ENCODE results near the gene ABCA5.

The ABCA5 gene, protein sequence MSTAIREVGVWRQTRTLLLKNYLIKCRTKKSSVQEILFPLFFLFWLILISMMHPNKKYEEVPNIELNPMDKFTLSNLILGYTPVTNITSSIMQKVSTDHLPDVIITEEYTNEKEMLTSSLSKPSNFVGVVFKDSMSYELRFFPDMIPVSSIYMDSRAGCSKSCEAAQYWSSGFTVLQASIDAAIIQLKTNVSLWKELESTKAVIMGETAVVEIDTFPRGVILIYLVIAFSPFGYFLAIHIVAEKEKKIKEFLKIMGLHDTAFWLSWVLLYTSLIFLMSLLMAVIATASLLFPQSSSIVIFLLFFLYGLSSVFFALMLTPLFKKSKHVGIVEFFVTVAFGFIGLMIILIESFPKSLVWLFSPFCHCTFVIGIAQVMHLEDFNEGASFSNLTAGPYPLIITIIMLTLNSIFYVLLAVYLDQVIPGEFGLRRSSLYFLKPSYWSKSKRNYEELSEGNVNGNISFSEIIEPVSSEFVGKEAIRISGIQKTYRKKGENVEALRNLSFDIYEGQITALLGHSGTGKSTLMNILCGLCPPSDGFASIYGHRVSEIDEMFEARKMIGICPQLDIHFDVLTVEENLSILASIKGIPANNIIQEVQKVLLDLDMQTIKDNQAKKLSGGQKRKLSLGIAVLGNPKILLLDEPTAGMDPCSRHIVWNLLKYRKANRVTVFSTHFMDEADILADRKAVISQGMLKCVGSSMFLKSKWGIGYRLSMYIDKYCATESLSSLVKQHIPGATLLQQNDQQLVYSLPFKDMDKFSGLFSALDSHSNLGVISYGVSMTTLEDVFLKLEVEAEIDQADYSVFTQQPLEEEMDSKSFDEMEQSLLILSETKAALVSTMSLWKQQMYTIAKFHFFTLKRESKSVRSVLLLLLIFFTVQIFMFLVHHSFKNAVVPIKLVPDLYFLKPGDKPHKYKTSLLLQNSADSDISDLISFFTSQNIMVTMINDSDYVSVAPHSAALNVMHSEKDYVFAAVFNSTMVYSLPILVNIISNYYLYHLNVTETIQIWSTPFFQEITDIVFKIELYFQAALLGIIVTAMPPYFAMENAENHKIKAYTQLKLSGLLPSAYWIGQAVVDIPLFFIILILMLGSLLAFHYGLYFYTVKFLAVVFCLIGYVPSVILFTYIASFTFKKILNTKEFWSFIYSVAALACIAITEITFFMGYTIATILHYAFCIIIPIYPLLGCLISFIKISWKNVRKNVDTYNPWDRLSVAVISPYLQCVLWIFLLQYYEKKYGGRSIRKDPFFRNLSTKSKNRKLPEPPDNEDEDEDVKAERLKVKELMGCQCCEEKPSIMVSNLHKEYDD (N-terminal part only)

DNA sequence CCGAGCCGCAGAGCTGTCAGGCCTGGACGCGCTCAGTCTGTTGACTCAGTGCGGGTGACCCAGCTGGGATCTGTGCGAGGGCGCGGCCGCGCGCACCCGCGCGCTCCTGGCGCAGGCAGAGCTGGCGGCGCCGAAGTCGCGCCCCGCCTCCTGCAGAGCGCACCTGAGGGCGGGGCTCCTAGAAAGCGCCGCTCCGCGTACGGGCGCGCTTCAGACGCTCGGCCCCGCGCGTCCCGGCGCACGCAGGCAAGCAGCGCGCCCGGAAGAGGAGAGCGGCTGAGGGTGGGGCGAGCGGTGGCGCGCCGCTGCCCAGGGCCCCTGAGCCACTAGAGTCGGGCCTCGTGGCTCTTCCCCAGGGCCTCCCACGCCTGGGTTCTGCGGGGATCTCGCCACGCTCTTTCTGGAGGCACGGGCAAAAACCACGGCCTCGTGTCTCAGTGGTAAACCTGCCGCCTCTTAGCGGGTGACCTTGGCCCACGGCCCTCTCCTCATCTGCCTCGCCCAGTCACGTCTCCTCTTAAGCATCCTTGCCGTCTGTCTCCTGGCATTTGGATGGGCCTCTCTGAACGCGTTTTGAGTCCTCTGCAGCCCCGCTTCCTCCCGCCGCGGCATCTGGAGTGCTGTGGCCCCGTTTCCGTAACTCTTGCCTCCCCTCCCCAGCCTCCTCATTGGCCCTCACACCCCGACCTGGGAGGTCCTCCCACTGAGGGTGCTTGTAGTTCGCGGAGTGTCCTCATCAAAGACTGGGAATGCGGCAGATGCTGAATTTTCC, at the start of gene ABCA5:
Gene ABCA5 (minus strand): TSS at position 74 of the 772 bp plus-strand sequence. CDS start 12,718 bp downstream, outside the sequence.
- Histone ChIP-seq H3K4me1 (ENCODE audit: control insufficient read depth in 1 of 2, insufficient read depth in 2 of 2, low read length in 2 of 2) (peaks cover 0 to 7% of the 10 kb centered on the region in 2 donors), H3K9me3 (ENCODE audit: control insufficient read depth in 1 of 2, low read length in 2 of 2) (no peaks in the 10 kb centered on the region), H3K27ac (ENCODE audit: low read length) (peak within 1 kb of the TSS; percentile 85), H3K4me3 (ENCODE audit: low read depth in 1 of 2, low read length in 2 of 2) (peak within 1 kb of the TSS; percentile 81 to 91), H3K36me3 (ENCODE audit: control insufficient read depth in 1 of 2, insufficient read depth in 2 of 2, low read length in 2 of 2) (no peaks in the 10 kb centered on the region), H3K27me3 (ENCODE audit: low read depth, low read length) (no peaks in the 10 kb centered on the region)

DNA sequence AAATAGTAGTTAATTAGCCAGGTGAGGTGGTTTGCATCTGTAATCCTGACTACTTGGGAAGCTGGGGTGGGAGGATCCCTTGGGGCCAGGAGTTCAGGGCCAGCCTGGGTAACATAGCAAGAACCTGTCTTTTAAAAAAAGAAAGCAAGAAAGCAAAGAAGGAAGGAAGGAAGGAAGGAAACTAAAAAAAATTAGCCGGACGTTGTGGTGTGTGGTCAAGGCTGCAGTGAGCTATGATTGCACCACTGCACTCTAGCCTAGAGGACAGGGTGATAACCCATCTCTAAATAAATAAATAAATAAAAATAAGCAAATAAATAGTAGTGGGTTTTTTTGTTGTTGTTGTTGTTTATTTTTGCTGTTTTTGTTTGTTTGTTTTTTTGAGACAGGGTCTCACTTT, 48.3 kb upstream of the ABCA5 start:
- no peaks in the 10 kb centered on the region for H3K27me3 ChIP-seq (ENCODE audit: low read depth, low read length)
- peaks cover 0 to 2% of the 10 kb centered on the region in 2 donors for H3K9me3 ChIP-seq (ENCODE audit: control insufficient read depth in 1 of 2, low read length in 2 of 2)
- H3K4me1 ChIP-seq (ENCODE audit: control insufficient read depth in 1 of 2, insufficient read depth in 2 of 2, low read length in 2 of 2): no peaks in the 10 kb centered on the region
- H3K4me3 ChIP-seq (ENCODE audit: low read depth in 1 of 2, low read length in 2 of 2): no peak overlapping the region
- H3K36me3 ChIP-seq (ENCODE audit: control insufficient read depth in 1 of 2, insufficient read depth in 2 of 2, low read length in 2 of 2): no peaks in the 10 kb centered on the region
- H3K27ac ChIP-seq (ENCODE audit: low read length): no peak overlapping the region

DNA sequence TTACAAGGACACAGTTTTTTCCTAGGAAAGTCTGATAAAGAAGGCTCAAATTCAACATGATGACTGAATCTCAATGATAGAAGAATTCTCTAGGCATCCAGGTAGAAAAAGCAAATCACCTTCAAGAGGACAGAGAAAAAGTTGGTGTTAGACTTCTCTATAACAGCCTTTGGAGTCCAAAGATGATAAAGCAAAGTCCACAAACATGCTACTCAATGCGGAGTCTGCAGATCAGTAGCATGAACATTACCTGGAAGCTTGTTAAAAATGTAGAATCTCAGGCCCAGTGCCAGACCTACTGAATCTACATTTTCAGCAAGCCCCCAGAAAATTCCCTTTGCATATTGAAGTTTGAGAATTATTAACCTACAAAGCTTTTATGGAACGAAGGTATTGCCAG, 46.1 kb upstream of the ABCA5 start:
- H3K36me3 ChIP-seq (ENCODE audit: control insufficient read depth in 1 of 2, insufficient read depth in 2 of 2, low read length in 2 of 2): no peaks in the 10 kb centered on the region
- H3K9me3 ChIP-seq (ENCODE audit: control insufficient read depth in 1 of 2, low read length in 2 of 2): no peaks in the 10 kb centered on the region
- no peak overlapping the region for H3K4me3 ChIP-seq (ENCODE audit: low read depth in 1 of 2, low read length in 2 of 2)
- H3K27ac ChIP-seq (ENCODE audit: low read length): no peak overlapping the region
- H3K27me3 ChIP-seq (ENCODE audit: low read depth, low read length): no peaks in the 10 kb centered on the region
- H3K4me1 ChIP-seq (ENCODE audit: control insufficient read depth in 1 of 2, insufficient read depth in 2 of 2, low read length in 2 of 2): no peaks in the 10 kb centered on the region

DNA sequence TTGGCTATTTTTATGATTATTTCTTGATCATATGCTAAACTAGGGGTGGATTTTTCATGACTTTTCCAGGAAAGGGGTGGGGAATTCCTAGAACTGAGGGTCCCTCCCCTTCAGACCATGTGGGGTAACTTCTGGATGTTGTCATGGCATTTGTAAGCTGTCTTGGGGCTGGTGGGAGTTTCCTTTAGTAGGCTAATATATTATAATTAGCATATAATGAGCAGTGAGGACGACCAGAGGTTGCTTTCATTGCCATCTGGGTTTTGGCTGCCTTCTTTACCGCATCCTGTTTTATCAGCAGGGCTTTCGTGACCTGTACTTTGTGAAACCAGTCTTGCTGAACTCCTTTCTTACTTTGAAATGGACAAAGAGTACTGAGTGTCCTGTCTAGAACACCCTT, 40.4 kb upstream of the ABCA5 start:
- H3K27me3 ChIP-seq (ENCODE audit: low read depth, low read length): no peaks in the 10 kb centered on the region
- no peaks in the 10 kb centered on the region for H3K4me1 ChIP-seq (ENCODE audit: control insufficient read depth in 1 of 2, insufficient read depth in 2 of 2, low read length in 2 of 2)
- H3K36me3 ChIP-seq (ENCODE audit: control insufficient read depth in 1 of 2, insufficient read depth in 2 of 2, low read length in 2 of 2): no peaks in the 10 kb centered on the region
- no peak overlapping the region for H3K27ac ChIP-seq (ENCODE audit: low read length)
- no peaks in the 10 kb centered on the region for H3K9me3 ChIP-seq (ENCODE audit: control insufficient read depth in 1 of 2, low read length in 2 of 2)
- H3K4me3 ChIP-seq (ENCODE audit: low read depth in 1 of 2, low read length in 2 of 2): no peak overlapping the region

DNA sequence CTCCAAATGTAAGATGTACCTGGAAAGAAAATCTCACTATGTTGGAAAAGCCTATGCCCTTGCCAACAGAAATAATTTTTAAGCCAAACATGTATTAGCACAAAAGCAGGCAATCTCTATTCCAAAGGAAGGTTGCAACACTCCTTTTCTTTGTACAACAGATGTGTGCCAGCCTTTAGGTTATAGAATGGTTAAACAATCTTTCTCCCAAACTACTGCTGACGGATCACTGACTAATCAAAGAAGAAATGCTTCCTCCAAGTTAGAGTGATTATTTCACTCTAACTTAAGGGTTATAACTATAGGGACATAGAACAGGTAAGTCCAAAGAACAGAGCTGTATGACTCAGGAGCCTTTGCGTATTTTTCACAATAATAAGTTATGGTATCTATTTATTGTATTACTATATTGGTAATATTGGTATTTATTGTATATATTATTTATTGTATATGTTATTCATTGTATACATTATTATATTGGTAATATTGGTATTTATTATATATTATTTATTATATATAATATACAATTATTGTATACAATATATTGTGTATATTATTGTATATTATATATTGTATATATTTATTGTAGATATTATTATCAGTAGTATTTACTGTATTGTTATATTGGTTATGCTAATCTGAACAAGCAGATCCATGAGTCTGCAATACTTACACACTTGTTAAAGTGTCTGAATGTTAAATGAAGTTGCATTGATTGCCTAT, 36.7 kb upstream of the ABCA5 start:
- no peaks in the 10 kb centered on the region for H3K27me3 ChIP-seq (ENCODE audit: low read depth, low read length)
- H3K9me3 ChIP-seq (ENCODE audit: control insufficient read depth in 1 of 2, low read length in 2 of 2): no peaks in the 10 kb centered on the region
- no peak overlapping the region for H3K4me3 ChIP-seq (ENCODE audit: low read depth in 1 of 2, low read length in 2 of 2)
- H3K36me3 ChIP-seq (ENCODE audit: control insufficient read depth in 1 of 2, insufficient read depth in 2 of 2, low read length in 2 of 2): no peaks in the 10 kb centered on the region
- no peaks in the 10 kb centered on the region for H3K4me1 ChIP-seq (ENCODE audit: control insufficient read depth in 1 of 2, insufficient read depth in 2 of 2, low read length in 2 of 2)
- H3K27ac ChIP-seq (ENCODE audit: low read length): no peak overlapping the region

DNA sequence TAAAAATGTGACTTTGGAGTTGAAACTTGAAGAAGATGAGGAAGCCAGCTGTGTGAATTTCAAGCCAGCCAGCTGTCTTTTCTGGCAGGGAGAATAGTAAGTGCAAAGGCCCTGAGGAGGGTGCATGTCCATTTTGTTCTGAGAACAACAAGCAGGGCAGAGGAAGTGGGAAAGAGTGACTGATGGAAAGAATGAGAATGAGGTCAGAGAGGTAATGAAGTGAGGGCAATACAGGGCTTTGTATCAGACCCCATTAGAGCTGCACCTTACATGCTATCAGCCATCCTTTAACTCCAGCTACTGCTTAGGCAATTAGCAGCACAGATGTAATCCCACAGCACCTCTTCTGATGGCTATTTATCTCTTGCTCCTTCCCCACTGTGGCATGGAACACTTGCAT, 34.2 kb upstream of the ABCA5 start:
- Histone ChIP-seq H3K27me3 (ENCODE audit: low read depth, low read length) (no peaks in the 10 kb centered on the region), H3K9me3 (ENCODE audit: control insufficient read depth in 1 of 2, low read length in 2 of 2) (no peaks in the 10 kb centered on the region), H3K27ac (ENCODE audit: low read length) (no peak overlapping the region), H3K36me3 (ENCODE audit: control insufficient read depth in 1 of 2, insufficient read depth in 2 of 2, low read length in 2 of 2) (no peaks in the 10 kb centered on the region), H3K4me1 (ENCODE audit: control insufficient read depth in 1 of 2, insufficient read depth in 2 of 2, low read length in 2 of 2) (no peaks in the 10 kb centered on the region), H3K4me3 (ENCODE audit: low read depth in 1 of 2, low read length in 2 of 2) (no peak overlapping the region)

DNA sequence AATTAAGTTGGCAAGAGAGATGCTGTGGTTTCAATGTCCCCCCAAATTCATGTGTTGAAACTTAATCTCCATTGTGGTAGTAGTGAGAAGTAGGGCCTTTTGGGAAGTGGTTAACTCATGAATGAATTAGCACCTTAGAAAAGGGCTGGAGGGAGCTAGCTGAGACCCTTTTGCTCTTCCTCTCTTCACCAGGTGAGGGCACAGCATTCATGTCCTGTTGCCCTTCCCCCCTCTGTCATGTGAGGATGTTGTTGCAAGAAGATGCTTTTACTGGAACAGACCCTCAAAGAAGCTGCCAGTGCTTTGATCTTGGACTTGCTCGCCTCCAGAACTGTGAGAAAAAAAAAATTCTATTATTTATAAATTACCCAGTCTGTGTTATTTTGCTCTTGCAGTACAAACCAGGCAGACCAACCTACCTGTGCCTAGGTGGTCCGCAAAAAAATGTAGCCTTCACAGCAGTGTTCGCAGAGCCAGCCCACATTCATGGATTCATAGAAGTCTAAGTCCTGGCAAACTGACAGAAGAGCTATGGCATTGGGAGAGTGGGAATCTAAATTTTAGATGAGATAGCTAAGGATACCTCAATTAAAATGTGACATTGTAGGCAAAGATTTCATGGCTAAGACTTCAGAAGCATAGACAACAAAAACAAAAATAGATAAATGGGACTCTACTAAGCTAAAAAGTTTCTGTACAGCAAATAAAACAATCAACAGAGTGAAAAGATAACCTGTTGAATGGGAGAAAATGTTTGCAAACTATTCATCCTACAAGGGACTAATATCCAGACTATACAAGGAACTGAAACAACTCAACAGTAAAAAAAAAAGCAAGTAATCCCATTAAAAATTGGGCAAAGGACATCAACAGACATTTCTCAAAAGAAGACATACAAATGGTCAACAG, 32.0 kb upstream of the ABCA5 start:
- Histone ChIP-seq H3K27ac (ENCODE audit: low read length) (no peak overlapping the region), H3K4me3 (ENCODE audit: low read depth in 1 of 2, low read length in 2 of 2) (no peak overlapping the region), H3K9me3 (ENCODE audit: control insufficient read depth in 1 of 2, low read length in 2 of 2) (no peaks in the 10 kb centered on the region), H3K4me1 (ENCODE audit: control insufficient read depth in 1 of 2, insufficient read depth in 2 of 2, low read length in 2 of 2) (no peaks in the 10 kb centered on the region), H3K27me3 (ENCODE audit: low read depth, low read length) (no peaks in the 10 kb centered on the region), H3K36me3 (ENCODE audit: control insufficient read depth in 1 of 2, insufficient read depth in 2 of 2, low read length in 2 of 2) (no peaks in the 10 kb centered on the region)

DNA sequence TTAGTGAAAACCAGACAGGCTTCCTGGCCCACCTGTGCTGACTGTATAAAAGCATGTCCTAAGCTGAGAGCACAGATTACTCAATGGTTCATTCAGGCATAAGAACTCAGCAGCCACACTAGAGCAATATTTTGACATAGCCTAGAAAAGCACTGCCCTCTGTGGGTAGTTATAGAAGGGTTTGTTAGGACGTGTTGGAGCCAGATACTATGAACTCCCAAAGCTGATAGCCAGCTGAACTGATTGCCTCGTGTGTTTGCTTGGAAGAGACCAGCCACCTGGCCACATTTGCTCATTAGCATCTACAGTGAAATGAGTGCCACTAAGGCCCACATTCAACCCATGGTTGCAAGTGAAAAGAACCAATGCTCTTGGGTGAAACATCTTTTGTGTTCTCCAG, 30.8 kb upstream of the ABCA5 start:
- Histone ChIP-seq H3K27ac (ENCODE audit: low read length) (no peak overlapping the region), H3K4me3 (ENCODE audit: low read depth in 1 of 2, low read length in 2 of 2) (no peak overlapping the region), H3K4me1 (ENCODE audit: control insufficient read depth in 1 of 2, insufficient read depth in 2 of 2, low read length in 2 of 2) (no peaks in the 10 kb centered on the region), H3K9me3 (ENCODE audit: control insufficient read depth in 1 of 2, low read length in 2 of 2) (no peaks in the 10 kb centered on the region), H3K27me3 (ENCODE audit: low read depth, low read length) (no peaks in the 10 kb centered on the region), H3K36me3 (ENCODE audit: control insufficient read depth in 1 of 2, insufficient read depth in 2 of 2, low read length in 2 of 2) (no peaks in the 10 kb centered on the region)

DNA sequence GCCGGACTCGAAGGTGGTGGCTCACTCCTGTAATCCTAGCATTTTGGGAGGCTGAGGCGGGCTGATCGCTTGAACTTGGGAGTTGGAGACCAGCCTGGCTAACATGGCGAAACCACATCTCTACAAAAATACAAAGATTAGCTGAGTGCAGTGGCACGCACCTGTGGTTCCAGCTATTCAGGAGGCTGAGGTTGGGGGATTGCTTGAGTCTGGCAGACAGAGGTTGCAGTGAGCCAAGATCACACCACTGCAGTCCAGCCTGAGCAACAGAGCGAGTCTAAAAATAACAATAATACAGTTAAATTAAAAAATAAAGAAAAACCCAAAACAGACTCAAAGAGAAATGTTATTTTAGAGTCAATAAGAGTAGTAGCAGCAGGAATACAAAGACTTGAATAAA, 29.7 kb upstream of the ABCA5 start:
- no peaks in the 10 kb centered on the region for H3K9me3 ChIP-seq (ENCODE audit: control insufficient read depth in 1 of 2, low read length in 2 of 2)
- no peaks in the 10 kb centered on the region for H3K4me1 ChIP-seq (ENCODE audit: control insufficient read depth in 1 of 2, insufficient read depth in 2 of 2, low read length in 2 of 2)
- H3K4me3 ChIP-seq (ENCODE audit: low read depth in 1 of 2, low read length in 2 of 2): no peak overlapping the region
- H3K36me3 ChIP-seq (ENCODE audit: control insufficient read depth in 1 of 2, insufficient read depth in 2 of 2, low read length in 2 of 2): no peaks in the 10 kb centered on the region
- H3K27ac ChIP-seq (ENCODE audit: low read length): no peak overlapping the region
- no peaks in the 10 kb centered on the region for H3K27me3 ChIP-seq (ENCODE audit: low read depth, low read length)
